Upper lobe of left lung (tissue), 6 donors: ENCODE measurements around the gene LEMD2. TPM values are rescaled to one million over a fixed set of nuclear protein-coding genes. Genes with fewer than 3 reads are reported as not detected.
A peak's percentile ranks its signal among the peaks of the same experiment; 100 is the strongest.

Experiments
- ATAC-seq, 2 donors: fragments of 200-7000 bp; cut with Tn5 transposase; one replicate each; pipeline ENCODE4 v1.9.1; 2022; ENCODE audit warnings: mild to moderate bottlenecking in 2 of 2, moderate library complexity in 2 of 2; ENCODE audit not compliant: low FRiP score in 2 of 2
- DNase-seq, 2 donors: peaks; one replicate each; pipeline ENCODE4 v3.0.0-alpha.2; 2019 to 2020
- H3K27ac ChIP-seq, 4 donors: fragments of 200-600 bp; sonication (generic); one replicate each; pipeline ENCODE4 v1.5.1; 2016 to 2019
- H3K27me3 ChIP-seq, 4 donors: fragments of 200-600 bp; sonication (generic); one replicate each; pipeline ENCODE4 v1.5.1; 2017 to 2019
- H3K36me3 ChIP-seq, 4 donors: fragments of 200-600 bp; sonication (generic); one replicate each; pipeline ENCODE4 v1.5.1; 2016 to 2019
- H3K4me1 ChIP-seq, 4 donors: fragments of 200-600 bp; sonication (generic); one replicate each; pipeline ENCODE4 v1.5.1; 2018 to 2019
- H3K4me3 ChIP-seq, 4 donors: fragments of 200-600 bp; sonication (generic); one replicate each; pipeline ENCODE4 v1.5.1; 2017 to 2019; ENCODE audit warnings: mild to moderate bottlenecking in 2 of 4, moderate library complexity in 1 of 4
- H3K9me3 ChIP-seq, 4 donors: fragments of 200-600 bp; sonication (generic); one replicate each; pipeline ENCODE4 v1.5.1; 2018 to 2019
- CTCF ChIP-seq, 6 experiments: fragments of 450-650 bp in 4 of 6; fragments of 200-600 bp in 2 of 6; sonication (generic) in 2 of 6; IDR thresholded peaks; one replicate each; pipeline ENCODE4 v1.5.1; 2016 to 2019; ENCODE audit warnings: antibody characterized with exemption in 6 of 6
- EP300 ChIP-seq, 4 donors: sonication (generic); formaldehyde crosslinking; IDR thresholded peaks; one replicate each; pipeline ENCODE4 v1.5.1; 2017; ENCODE audit warnings: antibody characterized with exemption in 4 of 4, control low read depth in 2 of 4
- POLR2A ChIP-seq, 4 donors: fragments of 450-650 bp; IDR thresholded peaks; one replicate each; pipeline ENCODE4 v1.5.1; 2016 to 2017; ENCODE audit warnings: antibody characterized with exemption in 4 of 4, mild to moderate bottlenecking in 2 of 4
- POLR2AphosphoS5 ChIP-seq, 2 donors: sonication (generic); formaldehyde crosslinking; IDR thresholded peaks; one replicate each; pipeline ENCODE4 v1.5.1; 2017; ENCODE audit warnings: antibody characterized with exemption in 2 of 2
- WGBS, 2 donors: methylation state at CpG; one replicate each; pipeline ENCODE4 v1.1.5; 2017 to 2018; 5-methylcytosine and 5-hydroxymethylcytosine counted together
- total RNA-seq, 6 donors: library from RNA; depleted of rRNA in 4 of 6; stranded (reverse); fragments of >200 nt in 4 of 6; gene quantifications; one replicate each; pipeline versions ENCODE4 v1.1.0 to v1.2.1, GENCODE V29; 2016 to 2021
- donor health status: DM: no; HTN: no; CAD: no; lungs with moderate emphysema.
- donor health status: DM: no; HTN: yes; CAD: no; lungs with severe emphysema.

LEMD2 gene
- total RNA-seq, 6 donors from 2014 or later, result 51.1 to 118 (median 66.2) TPM

GRCh38 chr6:33807606-33808005, 18.7 kb upstream of the LEMD2 start:
- H3K27me3 ChIP-seq, result no peaks in the 10 kb centered on the region
- ATAC-seq (no peak), DNase-seq (no peak)
- H3K9me3 ChIP-seq, result no peaks in the 10 kb centered on the region
- H3K36me3 ChIP-seq, result no peaks in the 10 kb centered on the region
- H3K4me3 ChIP-seq, result no peak overlapping the region
- no peak for TF ChIP-seq POLR2AphosphoS5 (IDR thresholded peaks at IDR 0.05)
- no peak for TF ChIP-seq EP300 (IDR thresholded peaks at IDR 0.05)
- 34 to 54% methylated on average over 6 of the region's 6 CpGs for WGBS, 2 donors
- H3K27ac ChIP-seq, result no peak overlapping the region
- H3K4me1 ChIP-seq, result no peaks in the 10 kb centered on the region

GRCh38 chr6:33806841-33807240, 17.9 kb upstream of the LEMD2 start:
- H3K27me3 ChIP-seq, result no peaks in the 10 kb centered on the region
- DNase-seq, result no peak
- no peaks in the 10 kb centered on the region for H3K4me1 ChIP-seq
- H3K4me3 ChIP-seq, result no peak overlapping the region
- H3K9me3 ChIP-seq, result no peaks in the 10 kb centered on the region
- ATAC-seq, result no peak
- no peaks in the 10 kb centered on the region for H3K36me3 ChIP-seq
- 67 to 80% methylated on average over 7 to 9 of the region's 9 CpGs for WGBS, 2 donors
- TF ChIP-seq EP300 (IDR thresholded peaks at IDR 0.05) (no peak), POLR2AphosphoS5 (IDR thresholded peaks at IDR 0.05) (no peak), CTCF (IDR thresholded peaks at IDR 0.05) (no peak), POLR2A (IDR thresholded peaks at IDR 0.05) (no peak)
- H3K27ac ChIP-seq, result no peak overlapping the region

- WGBS, 2 donors, result 83% methylated on average over 9 to 14 of the region's 14 CpGs
- H3K36me3 ChIP-seq, result no peaks in the 10 kb centered on the region
- no peak for TF ChIP-seq POLR2AphosphoS5 (IDR thresholded peaks at IDR 0.05)
- no peak for TF ChIP-seq POLR2A (IDR thresholded peaks at IDR 0.05)
- TF ChIP-seq CTCF (IDR thresholded peaks at IDR 0.05), result no peak
- no peak for TF ChIP-seq EP300 (IDR thresholded peaks at IDR 0.05)
- DNase-seq, result peak in 1 of 2 donors; percentile 60
- no peaks in the 10 kb centered on the region for H3K4me1 ChIP-seq
- ATAC-seq, result no peak
- H3K9me3 ChIP-seq, result no peaks in the 10 kb centered on the region
- no peak within 1 kb of the TSS for H3K4me3 ChIP-seq
- H3K27me3 ChIP-seq, result no peaks in the 10 kb centered on the region
- H3K27ac ChIP-seq, result no peak within 1 kb of the TSS
Measured at GRCh38 chr6:33803571-33804053, 14.7 kb upstream of the LEMD2 start, which contains the start of gene MLN. Gene MLN (minus strand): TSS chr6:33804003. CDS start chr6:33801163, 2,840 bp downstream.

- Histone ChIP-seq H3K9me3 (no peaks in the 10 kb centered on the region), H3K4me3 (no peak overlapping the region), H3K27me3 (no peaks in the 10 kb centered on the region), H3K4me1 (no peaks in the 10 kb centered on the region), H3K36me3 (no peaks in the 10 kb centered on the region), H3K27ac (no peak overlapping the region)
- ATAC-seq (no peak), DNase-seq (no peak)
- 67 to 69% methylated on average over 12 to 14 of the region's 14 CpGs for WGBS, 2 donors
- TF ChIP-seq POLR2AphosphoS5 (IDR thresholded peaks at IDR 0.05), result no peak
- TF ChIP-seq CTCF (IDR thresholded peaks at IDR 0.05), result no peak
- no peak for TF ChIP-seq POLR2A (IDR thresholded peaks at IDR 0.05)
- TF ChIP-seq EP300 (IDR thresholded peaks at IDR 0.05), result no peak
Measured at GRCh38 chr6:33802186-33802958, 13.4 kb upstream of the LEMD2 start.

- Histone ChIP-seq H3K27ac (no peak overlapping the region), H3K9me3 (no peaks in the 10 kb centered on the region), H3K4me1 (no peaks in the 10 kb centered on the region), H3K4me3 (no peak overlapping the region), H3K36me3 (no peaks in the 10 kb centered on the region), H3K27me3 (no peaks in the 10 kb centered on the region)
- TF ChIP-seq EP300 (IDR thresholded peaks at IDR 0.05), result no peak
- no peak for ATAC-seq
- DNase-seq, result no peak
- WGBS, 2 donors, result 60 to 79% methylated on average over 1 to 5 of the region's 5 CpGs
Measured at GRCh38 chr6:33801611-33802010, 12.7 kb upstream of the LEMD2 start.
